ENCODE data around the gene GRPEL1.

Gene GRPEL1

DNA sequence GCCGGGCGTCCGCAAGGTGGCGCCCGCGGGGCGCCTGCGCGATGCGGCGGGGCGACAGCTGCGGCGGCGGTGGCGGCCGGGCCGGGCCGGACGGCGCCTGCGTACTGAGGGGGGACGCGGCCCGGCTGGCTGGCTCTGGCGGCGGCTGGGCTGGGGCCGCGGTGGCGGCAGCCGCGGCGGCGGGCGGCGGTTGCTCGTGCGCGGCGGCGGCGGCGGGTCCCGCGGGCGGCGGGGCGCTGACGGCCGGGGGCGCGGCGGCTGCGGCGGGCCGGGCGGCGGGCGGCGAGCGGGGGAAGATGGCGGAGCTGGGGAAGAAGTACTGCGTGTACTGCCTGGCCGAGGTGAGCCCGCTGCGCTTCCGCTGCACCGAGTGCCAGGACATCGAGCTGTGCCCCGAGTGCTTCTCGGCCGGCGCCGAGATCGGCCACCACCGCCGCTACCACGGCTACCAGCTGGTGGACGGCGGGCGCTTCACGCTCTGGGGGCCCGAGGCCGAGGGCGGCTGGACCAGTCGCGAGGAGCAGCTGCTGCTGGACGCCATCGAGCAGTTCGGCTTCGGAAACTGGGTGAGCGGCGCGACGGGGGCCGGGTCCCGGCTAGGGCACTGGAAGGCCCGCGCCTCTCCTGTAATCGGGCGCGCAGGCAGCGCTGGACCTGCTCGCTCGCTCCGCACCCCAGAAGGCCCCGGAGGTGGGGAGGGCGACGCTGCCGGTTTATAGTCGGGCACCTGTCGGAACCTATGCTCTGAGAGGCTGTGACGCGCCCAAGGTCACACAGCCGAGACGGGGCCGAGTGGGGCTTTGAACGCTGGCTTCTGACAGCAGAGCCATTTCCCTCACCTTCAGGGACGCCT is 24.4 kb downstream of the GRPEL1 start, which contains the start of gene TADA2B:
TADA2B (plus strand) TSS at position 89 of the 853 bp plus-strand sequence; CDS start at position 297, 208 bp downstream.
- DNase-seq = peak; percentile 67

DNA sequence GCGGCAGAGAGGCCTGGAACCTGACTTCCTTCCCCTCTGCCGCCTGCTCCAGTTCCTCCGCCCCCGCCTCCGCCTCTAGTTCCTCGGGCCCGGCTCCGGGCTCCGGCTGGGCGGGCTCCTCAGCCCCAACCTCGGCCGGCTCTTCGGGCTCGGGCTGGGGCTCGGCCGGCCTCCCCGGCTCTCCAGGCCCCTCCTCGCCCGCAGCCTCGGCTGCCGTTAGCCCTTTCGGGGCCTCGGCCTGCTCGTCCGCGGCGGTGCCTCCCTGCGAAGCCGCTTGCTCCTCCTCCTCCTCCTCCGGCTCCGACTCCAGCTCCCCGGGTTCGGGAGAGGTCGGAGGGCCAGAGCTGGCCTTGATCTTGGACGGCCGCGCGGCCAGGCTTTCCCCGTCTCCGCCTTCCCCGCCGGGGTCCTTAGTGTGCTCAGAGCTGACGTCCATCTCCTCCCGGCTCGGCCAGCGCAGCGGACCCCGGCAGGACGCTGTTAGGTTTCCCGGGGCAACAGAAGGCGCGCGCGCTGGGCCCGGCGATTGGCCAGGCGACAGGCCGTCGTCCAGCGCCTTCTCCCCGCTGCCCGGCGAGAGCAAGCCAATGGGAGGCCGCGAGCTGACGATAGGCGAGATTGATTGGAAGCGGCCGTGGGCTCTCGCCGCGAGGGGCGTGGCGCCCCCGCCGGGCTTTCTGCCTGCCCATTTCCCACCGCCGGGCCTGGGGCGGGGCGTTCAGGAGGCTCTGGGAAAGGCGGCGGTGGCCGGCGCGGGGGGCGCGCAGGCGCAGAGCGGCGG is 25.2 kb downstream of the GRPEL1 start:
- DNase-seq = peak; percentile 96

DNA sequence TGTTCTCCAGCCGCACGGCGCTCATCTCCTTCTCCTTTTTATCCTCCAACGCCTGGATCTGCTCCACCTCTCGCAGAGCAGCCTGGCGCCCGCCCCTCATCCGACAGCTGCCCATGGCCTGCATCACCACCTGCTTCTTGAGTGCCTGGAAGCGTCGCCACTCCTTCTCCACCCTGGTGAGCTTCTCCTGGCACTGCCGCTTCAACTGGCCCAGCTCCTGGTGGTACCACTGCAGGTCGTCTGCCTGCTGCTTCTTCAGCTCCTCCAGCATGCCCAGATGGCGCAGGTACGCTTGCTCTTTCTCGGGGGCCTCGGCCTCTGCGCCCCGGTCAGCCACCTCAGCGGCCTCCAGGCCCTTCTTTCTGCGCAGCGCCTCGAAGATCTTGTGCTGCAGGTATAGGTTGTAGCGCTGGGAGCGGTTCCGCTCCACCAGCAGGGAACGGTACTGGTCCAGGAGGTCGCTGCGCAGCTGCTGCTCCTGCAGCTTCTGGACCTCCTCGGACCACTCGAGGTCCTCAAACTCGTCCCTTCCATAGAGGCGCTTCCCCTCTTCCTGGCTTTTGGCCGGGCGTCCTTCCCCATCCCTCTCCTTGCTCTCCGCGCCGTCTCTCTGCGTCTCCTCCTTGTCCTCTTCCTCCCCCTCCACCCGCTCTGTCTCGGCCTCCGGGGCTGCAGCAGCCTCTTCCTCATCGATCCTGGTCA is 25.9 kb downstream of the GRPEL1 start:
- no peak for DNase-seq

DNA sequence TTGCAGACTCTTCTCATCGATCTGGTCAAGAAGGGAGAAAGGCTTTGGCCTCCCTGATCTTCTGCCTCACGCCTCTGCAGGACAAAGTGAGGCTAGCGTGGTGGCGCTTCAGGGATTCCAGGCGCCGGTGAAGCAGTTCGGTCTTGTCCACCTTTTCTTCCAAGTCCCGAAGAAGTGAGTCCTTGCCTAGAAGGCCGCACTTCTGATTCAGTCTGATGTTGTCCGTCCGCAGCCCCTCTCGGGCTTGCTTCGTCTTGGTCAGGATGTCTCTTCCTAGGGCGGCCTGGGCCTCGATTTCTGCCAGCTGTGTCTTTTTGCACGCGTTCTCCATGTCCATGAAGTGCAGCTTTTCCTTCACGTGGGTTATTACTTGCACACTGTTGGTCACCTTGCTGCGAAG is 26.6 kb downstream of the GRPEL1 start:
- DNase-seq = no peak

DNA sequence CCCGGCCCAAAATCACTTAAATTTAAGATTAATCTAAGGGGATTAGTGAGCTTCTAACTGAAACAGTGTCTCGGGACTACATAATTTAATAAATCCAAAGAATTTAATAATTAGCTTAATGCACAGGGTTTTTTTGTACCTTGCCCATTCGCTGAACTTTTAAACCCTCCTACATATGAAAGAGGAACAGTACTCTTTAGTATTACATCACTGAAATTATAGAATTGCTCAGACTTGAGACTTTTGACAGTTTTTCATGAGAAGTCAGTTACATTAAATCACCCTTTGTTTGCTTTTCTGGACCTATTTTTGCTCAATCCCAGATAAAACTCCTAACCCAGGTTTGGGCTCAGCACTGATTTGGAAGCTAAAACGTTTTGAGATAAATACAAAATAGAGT is 27.1 kb downstream of the GRPEL1 start:
- no peak for DNase-seq

DNA sequence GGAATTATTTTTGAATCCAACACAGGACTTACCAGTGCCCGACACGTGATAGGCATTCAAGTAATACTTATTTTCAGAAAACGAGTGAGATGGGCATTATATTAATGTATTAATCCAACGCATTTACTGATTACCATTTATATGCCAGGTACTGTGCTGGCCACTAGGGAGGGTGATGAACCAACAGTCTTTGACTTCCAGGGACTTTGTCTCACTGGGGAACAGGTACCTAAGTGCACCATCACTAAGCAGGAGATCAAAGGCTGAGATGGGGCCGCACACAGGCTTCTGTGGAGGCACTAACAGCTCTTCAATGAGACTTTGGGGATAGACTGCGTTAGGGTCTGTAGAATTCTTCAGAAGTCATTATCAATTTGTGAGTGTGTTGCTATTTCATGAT is 30.4 kb downstream of the GRPEL1 start:
- peak; percentile 14 for DNase-seq

DNA sequence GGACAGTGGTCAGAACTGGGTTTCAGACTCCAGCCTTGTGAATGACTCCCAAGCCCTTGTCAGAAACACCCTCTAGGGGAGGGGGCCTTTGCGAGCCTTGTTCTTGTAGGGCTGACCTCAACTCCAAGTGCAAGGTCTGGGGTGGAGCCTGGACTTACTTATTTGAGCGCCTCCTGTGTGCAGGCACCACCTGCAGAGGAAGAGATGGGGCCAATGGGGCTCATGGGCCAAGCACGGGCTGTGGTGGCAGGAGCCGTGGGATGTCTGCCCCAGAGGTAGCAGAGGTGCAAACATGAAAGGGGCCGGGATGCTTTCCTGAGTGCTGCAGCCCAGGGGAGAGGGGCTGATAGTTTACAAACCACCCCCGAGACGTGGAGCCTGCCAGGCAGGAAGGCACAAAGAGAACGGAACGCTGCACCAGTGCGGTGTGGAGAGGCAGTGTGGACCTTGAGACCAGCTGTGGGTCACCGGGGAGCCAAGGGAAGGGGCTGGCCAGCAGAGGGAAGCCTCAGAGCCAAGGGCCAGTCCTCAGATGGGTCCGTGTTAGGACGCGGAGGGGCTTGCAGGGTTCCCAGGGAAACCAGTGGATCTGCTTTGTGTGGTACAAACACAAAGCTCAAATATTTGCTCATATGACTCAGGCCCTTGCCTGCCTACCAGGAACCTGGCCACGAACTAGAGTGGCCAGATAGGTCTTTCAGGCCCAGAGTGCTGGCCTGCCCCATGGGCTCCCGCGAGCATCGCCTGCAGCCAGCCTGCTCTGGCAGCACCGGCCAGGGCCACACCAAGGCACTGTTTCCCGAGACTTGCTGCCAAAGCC is 33.4 kb downstream of the GRPEL1 start:
- DNase-seq = no peak

DNA sequence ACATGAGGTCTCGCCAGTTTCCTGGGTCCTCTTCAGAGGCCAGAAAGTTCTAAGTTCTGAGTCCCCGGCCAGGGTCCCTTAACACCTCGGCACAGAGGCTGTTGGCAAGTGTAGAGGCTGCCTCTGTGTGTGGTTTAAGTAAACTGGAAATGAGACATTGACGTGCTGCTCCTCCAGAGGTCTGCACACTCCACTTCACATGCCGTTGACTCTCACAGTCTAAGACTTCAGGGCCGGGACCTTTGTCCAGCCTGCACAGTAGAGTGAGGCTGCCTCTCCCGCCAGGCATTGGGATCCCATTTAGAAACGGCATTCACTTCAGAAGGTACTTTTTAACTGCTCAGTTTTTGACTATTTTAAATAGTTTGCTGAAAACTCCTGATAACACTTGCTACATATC is 35.3 kb downstream of the GRPEL1 start:
- no peak for DNase-seq

DNA sequence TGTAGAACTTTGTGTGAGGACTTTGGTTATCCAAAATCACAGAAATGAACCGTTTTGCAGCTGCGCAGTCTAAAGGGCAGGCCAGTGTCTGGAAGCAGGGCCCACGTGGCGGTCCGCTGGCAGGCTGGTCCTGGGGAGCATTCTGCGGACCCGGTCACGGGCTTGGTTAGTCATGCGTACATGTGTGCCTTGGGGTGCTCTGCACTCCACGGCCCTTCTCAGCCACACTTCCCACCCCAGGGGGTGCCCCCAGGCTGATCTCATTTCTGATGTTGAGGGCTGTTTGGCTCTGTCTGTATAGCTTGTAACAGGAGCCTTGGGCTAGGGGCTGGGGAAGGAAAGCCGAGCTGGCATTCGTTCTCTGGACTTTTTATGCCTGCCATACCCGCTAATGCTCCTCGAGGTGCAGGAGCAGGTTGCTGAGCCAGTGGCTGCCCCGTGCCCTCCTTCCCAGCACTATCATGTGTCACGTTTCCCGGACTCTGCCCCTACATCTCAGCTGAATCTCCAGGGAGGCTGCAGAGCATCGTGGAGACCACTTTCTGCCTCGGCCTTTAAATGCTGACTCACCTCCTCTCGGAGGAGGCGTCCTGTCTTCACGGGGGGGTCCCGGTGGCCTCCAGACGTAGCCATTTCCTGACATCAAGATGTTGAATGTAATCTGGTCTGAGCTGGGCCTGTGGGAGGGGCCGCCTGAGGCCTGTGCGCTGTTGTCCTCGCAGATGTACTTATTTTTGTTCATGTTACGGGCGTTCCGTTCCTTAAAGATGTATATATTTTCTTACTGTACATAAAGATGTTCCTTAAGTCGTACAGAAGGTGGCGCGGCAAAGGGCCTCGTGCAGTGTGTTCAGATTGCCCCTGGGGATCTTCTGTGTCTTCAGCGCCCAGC is 36.1 kb downstream of the GRPEL1 start:
- DNase-seq = no peak

DNA sequence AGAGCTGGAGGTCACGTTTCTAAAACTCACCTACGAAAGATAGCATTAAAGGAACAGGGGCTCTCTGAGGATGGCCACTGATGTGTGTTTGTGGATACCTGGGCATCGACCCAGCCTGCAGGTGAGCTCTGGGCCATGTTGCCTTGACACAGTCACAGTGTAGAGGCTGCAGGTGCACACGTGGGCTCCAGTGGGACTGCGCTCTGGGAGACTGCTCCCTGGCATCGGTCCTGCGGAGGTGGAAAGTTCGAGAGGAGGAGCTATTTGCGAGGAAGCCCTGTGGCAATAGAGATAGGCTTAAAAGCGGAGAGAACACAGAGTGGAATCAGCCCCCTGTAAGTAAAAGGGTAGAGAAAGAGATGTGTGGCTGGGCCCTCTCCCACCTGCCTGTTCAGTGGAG is 37.0 kb downstream of the GRPEL1 start:
- no peak for DNase-seq

DNA sequence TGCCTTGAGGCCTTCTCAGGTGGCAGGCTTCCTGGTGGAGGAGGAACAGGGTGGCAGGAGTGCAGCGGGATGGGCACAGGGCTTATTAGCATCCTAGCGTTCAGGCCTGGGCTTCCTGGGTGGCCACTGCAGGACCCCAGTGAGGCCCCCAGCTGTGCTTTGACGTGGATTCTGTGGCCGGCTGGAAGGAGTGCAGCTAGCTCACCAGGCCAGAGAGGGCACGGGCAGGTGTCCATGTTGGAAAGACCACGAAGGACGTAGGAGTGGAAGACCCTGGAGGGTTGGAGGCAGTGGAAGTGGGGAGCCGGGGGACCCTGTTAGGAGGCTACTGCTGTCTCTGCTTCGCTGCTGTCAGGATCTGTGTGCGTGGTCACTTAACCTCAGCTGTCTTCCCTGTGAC is 37.9 kb downstream of the GRPEL1 start:
- DNase-seq = no peak

DNA sequence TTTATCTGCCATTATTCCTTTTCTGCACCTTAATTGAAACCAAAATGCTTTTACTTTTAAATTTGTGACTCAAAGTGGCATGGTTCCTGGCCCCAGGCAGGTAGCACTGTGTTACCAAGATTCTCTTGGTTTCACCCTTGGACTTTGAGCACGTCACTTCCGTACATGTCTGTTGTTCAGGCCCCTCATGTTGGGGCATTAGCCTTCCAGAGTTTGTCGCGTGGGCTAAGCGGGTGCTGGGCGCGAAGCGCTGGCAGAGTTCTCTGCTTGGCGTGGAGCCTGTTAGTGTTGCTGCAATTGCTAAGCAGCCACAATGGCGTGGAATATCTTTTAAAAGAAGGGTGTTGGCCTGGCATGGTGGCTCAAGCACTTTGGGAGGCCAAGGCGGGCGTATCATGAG is 38.7 kb downstream of the GRPEL1 start:
- no peak for DNase-seq

DNA sequence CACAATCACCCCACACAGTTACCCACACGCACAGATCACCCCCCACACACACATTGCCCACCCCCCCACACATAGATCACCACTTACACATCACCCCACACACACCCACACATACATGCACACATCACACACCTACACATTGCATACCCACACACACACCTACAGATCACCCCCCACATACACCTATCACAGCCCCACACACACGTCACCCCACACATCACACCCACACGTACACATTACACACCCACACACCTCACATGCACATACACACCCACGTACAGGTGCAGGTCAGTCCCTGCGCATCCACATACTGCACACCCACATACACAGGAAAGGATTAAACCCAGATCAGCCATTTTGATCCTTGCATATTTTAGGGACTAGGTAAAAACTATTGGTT is 40.0 kb downstream of the GRPEL1 start:
- DNase-seq = no peak

DNA sequence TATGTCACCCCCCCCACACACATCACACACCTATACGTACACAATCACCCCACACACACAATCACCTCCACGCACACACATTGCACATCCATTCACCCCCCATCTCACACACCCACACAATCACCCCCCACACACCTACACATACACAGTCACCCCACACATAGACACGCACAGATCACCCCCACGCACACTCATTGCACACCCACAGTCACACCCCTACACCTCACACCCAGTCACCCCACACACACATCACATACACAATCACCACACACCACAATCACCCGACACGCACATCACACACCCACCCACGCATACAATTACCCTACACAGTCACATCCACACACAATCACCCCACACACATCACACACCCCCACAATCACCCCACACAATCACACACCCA is 40.6 kb downstream of the GRPEL1 start:
- DNase-seq = no peak

DNA sequence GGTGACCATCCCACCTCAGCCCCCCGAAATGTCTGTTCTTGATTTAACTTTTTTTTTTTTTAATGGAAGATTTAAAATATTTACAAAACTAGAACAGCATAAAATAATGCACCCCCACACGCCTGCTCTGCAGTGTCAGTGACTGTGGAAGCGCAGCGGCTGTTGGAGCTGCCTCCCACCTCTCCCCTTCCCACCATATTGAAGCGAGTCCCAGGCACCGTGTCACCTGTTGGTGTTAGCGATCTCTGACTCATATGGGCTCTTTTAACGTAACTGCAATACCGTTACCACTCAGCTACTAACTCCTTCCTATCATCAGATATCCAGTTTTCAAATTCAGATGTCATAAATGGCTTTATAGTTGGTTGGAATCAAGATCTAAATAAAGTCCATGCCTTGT is 41.8 kb downstream of the GRPEL1 start:
- DNase-seq = no peak

DNA sequence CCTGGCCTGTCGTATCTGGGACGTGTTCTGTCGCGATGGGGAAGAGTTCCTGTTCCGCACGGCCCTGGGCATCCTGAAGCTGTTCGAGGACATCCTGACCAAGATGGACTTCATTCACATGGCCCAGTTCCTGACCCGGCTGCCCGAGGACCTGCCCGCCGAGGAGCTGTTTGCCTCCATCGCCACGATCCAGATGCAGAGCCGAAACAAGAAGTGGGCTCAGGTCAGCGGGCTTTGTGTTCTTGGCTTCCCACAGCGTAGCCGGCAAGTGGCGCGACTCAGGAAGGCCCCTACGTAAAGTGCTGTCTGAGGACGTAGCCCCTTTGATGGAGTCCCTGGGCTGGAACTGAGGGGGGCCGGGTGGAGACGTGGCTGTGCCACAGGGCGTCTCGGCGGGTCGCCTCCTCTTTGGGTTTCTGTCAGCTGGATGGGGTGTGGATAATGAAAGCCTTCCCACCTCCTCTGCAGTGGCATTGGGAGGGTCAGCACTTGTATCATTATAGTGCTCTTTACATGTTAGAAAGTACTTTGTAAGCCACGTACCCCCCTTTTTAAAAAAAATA is 42.7 kb downstream of the GRPEL1 start:
- no peak for DNase-seq

DNA sequence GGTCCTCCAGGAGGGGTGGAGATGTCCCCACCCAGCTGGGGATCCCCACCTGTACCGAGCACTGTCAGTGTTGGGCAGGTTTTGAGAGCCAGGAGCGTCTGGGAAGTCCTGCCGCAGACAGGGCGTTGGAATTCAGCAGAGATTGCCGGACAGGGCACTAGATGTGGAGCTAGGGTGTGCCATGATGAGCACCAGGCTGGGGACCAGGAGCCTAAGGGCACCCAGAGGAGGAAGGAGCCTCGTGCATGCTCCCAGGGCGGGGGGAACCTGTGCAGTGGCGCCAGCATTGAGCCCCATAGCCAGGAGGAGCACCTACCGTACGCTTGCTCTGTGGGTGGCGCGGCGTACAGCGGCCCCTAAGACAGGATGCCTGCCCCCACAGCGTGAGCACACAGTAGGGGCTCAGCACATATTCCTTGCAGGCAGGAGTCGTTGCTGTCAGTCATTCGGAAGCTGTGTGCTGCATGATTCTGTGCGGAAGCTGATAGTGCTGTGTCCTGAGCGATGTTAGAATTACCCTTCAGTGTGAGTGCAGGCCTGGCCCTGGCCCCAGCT is 43.5 kb downstream of the GRPEL1 start:
- DNase-seq = no peak

DNA sequence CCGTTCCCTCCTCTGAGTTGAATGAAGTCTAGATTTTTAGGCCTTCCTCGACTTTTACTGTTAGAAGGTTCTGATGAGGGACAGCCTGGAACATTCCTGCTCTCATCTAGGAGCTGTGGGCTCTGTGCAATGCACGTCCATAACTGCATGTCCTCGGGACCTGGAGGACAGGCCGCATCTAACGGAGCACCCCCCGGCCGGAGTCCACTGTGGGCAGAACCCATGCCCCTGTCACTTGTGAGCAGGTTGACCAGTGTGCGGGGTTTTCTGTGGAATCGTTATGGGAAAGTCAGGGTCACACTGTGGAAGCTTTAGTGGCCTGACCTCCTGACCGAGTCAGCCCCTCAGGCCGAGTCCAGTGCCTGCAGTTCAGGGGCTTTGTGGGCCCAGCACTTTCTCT is 44.0 kb downstream of the GRPEL1 start:
- DNase-seq = no peak

DNA sequence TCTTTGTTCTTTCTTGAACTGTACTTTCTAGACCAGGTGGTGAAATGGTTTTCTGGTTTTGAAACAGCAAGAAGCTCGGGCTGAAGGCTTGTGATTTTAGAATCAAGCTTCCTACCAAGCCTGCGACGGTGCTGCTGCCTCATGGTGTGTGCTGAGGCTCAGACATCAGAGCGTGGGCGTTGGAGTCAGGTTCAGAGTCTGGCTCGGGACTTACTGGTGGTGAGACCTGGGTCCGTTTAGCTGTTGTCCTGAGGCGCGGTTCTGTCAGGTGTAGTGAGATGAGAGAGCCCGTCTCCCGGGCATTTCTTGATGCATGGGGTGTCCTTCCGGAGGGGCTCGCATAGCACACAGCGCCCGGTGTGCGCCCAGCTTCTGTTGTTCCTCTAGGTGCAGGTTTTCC is 44.4 kb downstream of the GRPEL1 start:
- no peak for DNase-seq

DNA sequence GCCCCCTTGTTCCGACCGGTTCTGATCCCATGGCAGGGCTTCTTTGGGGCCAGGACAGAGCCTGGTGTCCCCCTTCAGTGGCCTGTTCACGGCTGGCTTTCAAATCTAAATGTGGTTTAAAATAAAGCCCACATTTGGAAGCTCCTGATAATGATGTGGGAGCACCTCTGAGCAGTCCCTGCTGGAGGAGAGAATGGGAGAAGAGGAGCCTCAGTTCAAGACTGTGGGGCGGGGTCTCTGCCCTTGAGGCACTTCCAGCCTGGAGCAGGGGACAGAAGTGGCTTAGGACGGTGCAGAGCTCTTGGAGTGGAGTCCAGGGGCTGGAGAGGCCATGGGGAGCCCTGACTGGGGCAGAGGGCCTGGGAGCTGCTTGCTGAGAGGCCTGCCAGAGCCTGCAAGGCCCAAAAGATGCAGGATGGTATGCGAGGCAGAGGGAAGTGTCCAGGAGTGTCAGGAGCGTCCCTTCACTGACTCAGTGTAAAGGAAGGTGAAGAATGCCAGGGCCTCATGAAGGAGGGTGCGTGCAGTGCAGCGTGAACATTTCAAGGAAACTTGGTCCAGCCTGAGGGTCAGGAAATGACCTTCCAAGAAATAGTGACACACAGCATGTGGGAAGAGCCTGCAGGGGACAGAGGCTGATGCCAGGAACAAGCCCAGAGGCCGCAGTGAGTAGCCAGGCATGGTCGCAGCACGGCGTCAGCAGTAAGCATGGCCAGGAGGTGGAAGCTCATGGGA is 45.8 kb downstream of the GRPEL1 start:
- no peak for DNase-seq
